Endothelial cell of umbilical vein (primary cell): Measurements from ENCODE around the gene LGR6.

Source experiments
- EZH2 ChIP-seq: IDR thresholded peaks from 2 replicates; pipeline ENCODE4 v1.6.1; 2012; ENCODE audit warnings: borderline replicate concordance, low read depth, mild to moderate bottlenecking, moderate library complexity, low read length, inconsistent platforms; ENCODE audit not compliant: severe bottlenecking
- FOS ChIP-seq: IDR thresholded peaks from 2 replicates; pipeline ENCODE4 v1.6.1; 2011; ENCODE audit warnings: mild to moderate bottlenecking, low read length, moderate library complexity, borderline replicate concordance; ENCODE audit not compliant: insufficient read depth
- GATA2 ChIP-seq: IDR thresholded peaks from 2 replicates; pipeline ENCODE4 v1.7.0; 2011; ENCODE audit warnings: low read depth, mild to moderate bottlenecking, moderate library complexity, mixed read lengths, low read length; ENCODE audit not compliant: insufficient read length, insufficient read depth
- JUN ChIP-seq: IDR thresholded peaks from 2 replicates; pipeline ENCODE4 v1.6.1; 2011; ENCODE audit warnings: borderline replicate concordance, low read depth; ENCODE audit not compliant: insufficient read length, insufficient read depth
- MYC ChIP-seq: IDR thresholded peaks from one replicate; pipeline ENCODE4 v1.6.1; 2011; ENCODE audit warnings: mild to moderate bottlenecking, low read depth, low read length
- POLR2A ChIP-seq: IDR thresholded peaks from 2 replicates; pipeline ENCODE4 v1.6.1; 2012; ENCODE audit warnings: low read depth, mild to moderate bottlenecking, control low read depth, low read length
- POLR2AphosphoS5 ChIP-seq: IDR thresholded peaks from 2 replicates; pipeline ENCODE4 v1.6.1; 2012; ENCODE audit warnings: low read depth, mild to moderate bottlenecking, control low read depth, low read length, moderate library complexity; ENCODE audit not compliant: insufficient read depth
- TF ChIP-seq, protein P1 (sequence below), 2 donors: IDR thresholded peaks; 1 replicate in 1 of 2; 2 replicates in 1 of 2; pipeline ENCODE4 v1.5.1; 2011; ENCODE audit warnings: low read length in 2 of 2, mild to moderate bottlenecking in 2 of 2, moderate library complexity in 2 of 2, control low read depth in 1 of 2, inconsistent platforms in 1 of 2, low read depth in 1 of 2; ENCODE audit not compliant: insufficient read depth in 1 of 2; ENCODE audit errors: extremely low read depth in 1 of 2
- TF ChIP-seq, protein P2 (sequence below): IDR thresholded peaks from 2 replicates; pipeline ENCODE4 v1.6.1; 2011; ENCODE audit not compliant: insufficient read depth, insufficient read length

GRCh38 chr1:202249436-202249835 is 55.8 kb downstream of the LGR6 start:
- TF ChIP-seq POLR2A: no peak
- TF ChIP-seq, protein P1, sequence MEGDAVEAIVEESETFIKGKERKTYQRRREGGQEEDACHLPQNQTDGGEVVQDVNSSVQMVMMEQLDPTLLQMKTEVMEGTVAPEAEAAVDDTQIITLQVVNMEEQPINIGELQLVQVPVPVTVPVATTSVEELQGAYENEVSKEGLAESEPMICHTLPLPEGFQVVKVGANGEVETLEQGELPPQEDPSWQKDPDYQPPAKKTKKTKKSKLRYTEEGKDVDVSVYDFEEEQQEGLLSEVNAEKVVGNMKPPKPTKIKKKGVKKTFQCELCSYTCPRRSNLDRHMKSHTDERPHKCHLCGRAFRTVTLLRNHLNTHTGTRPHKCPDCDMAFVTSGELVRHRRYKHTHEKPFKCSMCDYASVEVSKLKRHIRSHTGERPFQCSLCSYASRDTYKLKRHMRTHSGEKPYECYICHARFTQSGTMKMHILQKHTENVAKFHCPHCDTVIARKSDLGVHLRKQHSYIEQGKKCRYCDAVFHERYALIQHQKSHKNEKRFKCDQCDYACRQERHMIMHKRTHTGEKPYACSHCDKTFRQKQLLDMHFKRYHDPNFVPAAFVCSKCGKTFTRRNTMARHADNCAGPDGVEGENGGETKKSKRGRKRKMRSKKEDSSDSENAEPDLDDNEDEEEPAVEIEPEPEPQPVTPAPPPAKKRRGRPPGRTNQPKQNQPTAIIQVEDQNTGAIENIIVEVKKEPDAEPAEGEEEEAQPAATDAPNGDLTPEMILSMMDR (IDR thresholded peaks at IDR 0.05; ENCODE audit: extremely low read depth in 1 of 2, insufficient read depth in 1 of 2, low read depth in 1 of 2, low read length in 2 of 2): no peak
- no peak for TF ChIP-seq EZH2
- no peak for TF ChIP-seq POLR2AphosphoS5
- TF ChIP-seq MYC: no peak
- TF ChIP-seq, protein P2, sequence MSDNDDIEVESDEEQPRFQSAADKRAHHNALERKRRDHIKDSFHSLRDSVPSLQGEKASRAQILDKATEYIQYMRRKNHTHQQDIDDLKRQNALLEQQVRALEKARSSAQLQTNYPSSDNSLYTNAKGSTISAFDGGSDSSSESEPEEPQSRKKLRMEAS: no peak
- no peak for TF ChIP-seq GATA2
- TF ChIP-seq JUN: no peak
- no peak for TF ChIP-seq FOS
